DMS153 (cell line): ENCODE results near the gene SREBF2.

Experiments
- DNase-seq: peaks from one replicate; lab custom pipeline; 2025; lab: John Stamatoyannopoulos, UW

Gene SREBF2

DNA sequence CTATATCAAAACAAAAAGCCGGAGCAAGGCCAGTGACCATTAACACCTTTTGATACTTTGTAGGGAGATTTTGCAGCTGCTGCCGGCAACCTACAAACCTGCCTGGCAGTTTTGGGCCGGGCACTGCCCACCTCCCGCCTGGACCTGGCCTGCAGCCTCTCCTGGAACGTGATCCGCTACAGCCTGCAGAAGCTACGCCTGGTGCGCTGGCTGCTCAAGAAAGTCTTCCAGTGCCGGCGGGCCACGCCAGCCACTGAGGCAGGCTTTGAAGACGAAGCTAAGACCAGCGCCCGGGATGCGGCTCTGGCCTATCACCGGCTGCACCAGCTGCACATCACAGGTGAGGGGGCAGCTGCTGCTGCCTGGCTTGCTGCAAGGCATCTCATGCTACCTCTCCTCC is 47.7 kb downstream of the SREBF2 start:
- no peak for DNase-seq

- no peak for DNase-seq
Observed at GRCh38 chr22:41883400-41883799, 50.5 kb downstream of the SREBF2 start.

GRCh38 chr22:41885116-41885515 is 52.2 kb downstream of the SREBF2 start:
- DNase-seq: no peak

DNA sequence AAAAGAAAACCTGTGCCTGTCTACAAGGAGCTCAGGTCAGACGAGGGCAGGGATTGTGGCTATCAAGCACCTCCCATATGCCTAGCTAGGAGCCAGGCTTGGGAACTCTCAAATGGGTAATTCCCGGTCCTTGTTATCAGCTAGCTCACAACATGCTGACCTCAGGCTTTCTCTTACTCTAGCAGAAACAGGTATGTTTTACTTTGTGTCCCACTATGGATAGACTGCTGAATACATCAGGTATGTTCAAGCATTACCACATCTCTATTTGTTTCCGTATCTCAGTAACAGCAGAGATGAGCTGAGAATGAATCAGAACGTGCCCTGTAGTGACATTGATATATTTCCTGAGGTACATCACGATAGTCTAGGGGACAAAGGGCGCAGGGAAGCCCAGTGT is 52.6 kb downstream of the SREBF2 start:
- no peak for DNase-seq

DNA sequence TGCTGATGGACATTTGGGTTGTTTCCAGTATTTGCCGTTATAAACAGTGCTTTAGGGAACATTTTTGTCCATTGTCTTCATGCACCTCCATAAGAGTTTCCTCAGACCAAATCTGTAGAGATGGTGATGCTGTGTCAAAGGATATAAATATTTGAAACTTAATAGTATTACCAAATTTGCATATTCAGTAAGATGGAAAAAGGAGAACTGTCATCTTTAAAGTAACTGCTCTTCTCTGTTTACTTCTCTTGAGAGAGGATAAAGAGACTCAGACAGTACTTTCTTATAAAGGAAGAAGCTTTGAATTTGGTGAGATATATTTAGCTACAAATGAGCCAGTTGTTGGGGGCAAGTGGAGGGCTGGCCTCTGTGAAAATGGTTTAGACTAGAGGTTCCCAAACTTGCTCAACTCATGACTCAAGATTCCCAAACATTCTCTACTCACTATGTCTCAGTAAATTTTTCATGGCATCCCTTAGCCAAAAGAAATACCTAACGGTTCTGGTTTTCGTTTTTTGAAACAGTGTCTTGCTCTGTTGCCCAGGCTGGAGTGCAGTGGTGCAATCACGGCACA is 55.8 kb downstream of the SREBF2 start:
- DNase-seq: no peak

DNA sequence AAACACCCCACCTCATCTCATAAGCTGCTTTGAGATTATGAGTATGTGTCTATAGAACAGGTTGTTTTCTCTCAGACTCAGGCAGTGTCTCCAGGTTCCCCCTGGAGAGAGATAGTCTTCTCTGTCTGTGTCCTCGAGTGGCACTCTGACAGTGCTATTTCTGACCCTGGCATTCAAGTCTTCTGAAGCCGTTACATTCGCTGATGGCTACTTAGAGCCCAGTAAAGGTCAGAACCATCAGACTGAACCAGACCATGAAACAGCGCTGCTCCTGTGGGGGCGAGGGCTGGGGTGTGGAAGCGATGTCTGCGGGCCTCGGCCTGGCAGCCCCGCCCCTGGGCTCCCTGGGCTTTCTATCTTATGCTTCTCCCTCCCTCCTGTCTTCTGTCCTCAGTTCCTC is 58.5 kb downstream of the SREBF2 start:
- DNase-seq: no peak

- no peak for DNase-seq
Observed at GRCh38 chr22:41892721-41893120, 59.8 kb downstream of the SREBF2 start.

DNA sequence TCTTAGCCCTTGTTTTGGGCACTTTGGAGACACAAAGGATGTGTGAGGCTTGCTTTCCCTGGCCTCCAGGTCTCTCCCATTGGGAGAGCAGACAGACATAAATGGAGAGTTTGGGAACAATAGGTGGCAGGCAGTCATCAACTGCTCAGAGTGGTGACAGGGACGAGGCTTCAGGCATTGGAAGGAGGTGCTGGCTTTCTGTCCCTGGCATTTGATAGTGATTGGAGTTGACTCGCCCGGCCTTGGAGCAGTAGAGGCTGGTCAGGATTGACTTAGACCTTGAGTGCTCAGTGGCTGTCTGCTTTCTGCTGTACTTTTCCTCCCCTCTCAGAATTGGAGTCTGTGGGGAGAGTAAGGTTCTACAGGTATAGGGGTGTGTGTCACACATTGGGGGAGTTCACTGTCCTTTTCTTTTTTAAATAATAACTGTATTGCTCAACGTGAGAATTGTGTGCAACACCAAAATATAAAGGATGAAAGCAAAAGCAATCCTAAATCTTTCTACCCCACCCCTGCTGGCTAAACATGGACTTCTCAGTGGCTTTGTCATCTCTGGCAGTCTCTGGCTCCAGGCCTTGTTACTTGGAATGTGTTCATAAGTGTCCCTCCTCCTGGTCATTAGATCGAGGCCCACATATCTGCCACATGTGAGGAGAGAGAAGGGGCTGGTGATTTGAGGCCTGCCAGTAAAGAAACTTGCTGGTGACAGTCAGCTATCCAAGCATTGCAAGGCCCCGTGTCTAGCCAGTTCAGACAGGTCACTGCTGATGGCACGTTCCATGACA is 60.9 kb downstream of the SREBF2 start:
- DNase-seq: no peak

GRCh38 chr22:41898645-41899044 is 65.7 kb downstream of the SREBF2 start:
- DNase-seq: no peak

GRCh38 chr22:41899110-41899509 is 66.2 kb downstream of the SREBF2 start:
- no peak for DNase-seq

DNA sequence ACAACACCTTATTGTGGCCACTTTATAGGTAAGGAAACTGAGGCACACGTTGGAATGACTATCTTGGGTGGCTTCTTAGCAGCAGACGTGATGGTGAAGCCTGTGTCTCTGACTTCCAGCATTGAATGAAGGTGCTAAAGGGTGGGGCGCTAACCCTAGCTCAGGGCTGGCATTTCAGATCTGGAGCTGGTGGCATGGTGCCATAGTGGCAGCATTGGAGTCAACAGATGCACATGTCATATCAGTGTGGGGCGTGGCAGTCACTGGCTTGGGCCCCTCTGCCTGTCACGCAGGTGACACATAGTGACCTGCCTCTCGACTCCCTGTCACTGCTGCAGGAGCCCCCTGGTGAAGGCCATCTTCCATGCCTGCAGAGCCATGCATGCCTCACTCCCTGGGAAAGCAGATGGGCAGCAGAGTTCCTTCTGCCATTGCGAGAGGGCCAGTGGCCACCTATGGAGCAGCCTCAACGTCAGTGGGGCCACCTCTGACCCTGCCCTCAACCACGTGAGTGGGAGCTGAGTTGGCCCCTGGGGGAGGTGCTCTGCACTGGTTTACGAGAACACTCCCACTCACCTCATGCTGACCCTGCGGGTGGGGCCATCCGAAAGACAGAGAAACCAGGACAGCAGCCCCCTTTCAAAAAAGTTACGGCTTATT is 67.2 kb downstream of the SREBF2 start:
- no peak for DNase-seq

DNA sequence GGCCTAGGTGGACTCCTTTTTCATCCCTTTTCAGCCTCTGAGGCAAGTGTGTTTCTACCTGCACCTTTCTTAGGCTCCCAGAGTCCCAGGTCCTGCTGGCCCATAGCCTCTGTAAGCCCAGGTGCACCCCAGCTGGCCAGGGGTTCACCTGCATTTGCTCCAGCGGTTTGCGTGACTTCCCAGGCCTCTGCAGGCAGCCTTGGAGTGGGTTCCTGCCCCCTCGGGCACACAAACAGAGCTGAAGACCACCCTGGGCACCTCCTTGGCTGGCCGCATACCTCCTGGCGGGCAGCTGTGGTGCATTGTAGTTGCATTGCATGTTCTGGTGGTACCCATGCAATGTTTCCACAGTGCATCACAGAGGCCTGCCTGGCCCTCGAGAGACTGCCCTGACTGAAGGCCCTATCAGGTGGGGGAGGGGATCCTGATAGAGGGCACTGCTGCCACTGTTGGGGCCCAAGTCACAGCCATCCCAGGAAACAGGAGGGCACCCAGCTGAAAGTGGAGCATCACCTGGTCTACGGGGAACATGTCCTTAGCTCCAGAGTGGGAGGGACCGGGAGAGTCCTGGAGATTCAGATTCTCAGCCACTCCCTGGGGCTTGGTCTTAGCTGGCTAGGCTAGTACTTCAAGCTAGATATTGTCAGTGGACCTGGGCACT is 67.9 kb downstream of the SREBF2 start:
- DNase-seq: no peak

GRCh38 chr22:41902016-41902415 is 69.1 kb downstream of the SREBF2 start:
- DNase-seq: no peak

DNA sequence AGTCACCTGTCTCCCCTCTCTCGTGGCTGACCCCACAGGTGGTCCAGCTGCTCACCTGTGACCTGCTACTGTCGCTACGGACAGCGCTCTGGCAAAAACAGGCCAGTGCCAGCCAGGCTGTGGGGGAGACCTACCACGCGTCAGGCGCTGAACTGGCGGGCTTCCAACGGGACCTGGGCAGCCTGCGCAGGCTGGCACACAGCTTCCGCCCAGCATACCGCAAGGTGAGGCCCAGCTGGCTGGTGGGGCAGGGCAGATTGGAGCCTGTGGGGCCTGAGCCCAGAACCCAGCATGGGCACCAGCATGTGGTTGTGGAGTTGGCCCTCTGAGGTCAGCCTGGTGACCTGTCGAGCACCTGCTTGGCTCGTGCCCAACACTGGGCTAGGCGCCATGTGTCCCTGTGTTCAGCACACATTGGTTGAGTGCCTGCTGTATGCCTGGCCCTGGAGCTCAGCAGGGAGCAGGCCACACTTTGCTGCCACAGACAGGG is 70.1 kb downstream of the SREBF2 start:
- DNase-seq: no peak

- no peak for DNase-seq
Observed at GRCh38 chr22:41904450-41905410, 71.8 kb downstream of the SREBF2 start.

- DNase-seq: no peak
Observed at GRCh38 chr22:41905411-41906202, 72.7 kb downstream of the SREBF2 start.

DNA sequence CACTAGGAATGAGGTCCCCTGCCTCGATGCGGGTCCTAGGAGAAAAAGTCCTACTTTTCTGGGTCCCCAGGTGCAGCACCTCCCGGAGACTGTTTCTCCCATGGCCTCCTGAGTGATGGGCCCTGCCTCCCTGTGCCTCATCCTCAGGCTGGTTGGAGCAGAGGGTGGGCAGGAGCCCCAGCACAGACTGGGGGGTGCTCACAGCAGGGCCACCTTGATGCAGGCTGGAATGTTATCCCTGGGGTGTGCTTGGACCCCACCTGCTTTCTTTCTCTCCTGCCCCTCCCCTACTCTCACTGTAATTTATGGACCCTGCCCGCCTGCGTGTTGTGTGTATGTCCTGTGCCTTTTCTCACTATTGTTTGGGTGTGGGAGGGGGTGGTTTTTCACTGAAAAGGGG is 73.9 kb downstream of the SREBF2 start:
- DNase-seq: no peak

GRCh38 chr22:41907436-41908401 is 74.8 kb downstream of the SREBF2 start:
- DNase-seq: no peak
